Uterus (tissue), 4 donors: ENCODE data around the gene AHI1. TPM values are rescaled to one million over a fixed set of nuclear protein-coding genes. Genes with fewer than 3 reads are reported as not detected.

ENCODE experiments used
- DNase-seq, 2 donors: peaks; one replicate each; pipeline ENCODE4 v3.0.0-alpha.2; 2019 to 2020
- H3K27ac ChIP-seq, 2 donors: fragments of 200-600 bp; sonication (generic); 1 replicate in 1 of 2; 2 replicates in 1 of 2; pipeline ENCODE4 v1.5.1; 2016 to 2018
- H3K27me3 ChIP-seq, 2 donors: fragments of 200-600 bp; sonication (generic); one replicate each; pipeline ENCODE4 v1.5.1; 2018 to 2019; ENCODE audit warnings: control low read depth in 1 of 2
- H3K36me3 ChIP-seq, 2 donors: fragments of 200-600 bp; sonication (generic); one replicate each; pipeline ENCODE4 v1.5.1; 2019; ENCODE audit warnings: control low read depth in 1 of 2
- H3K4me1 ChIP-seq, 2 donors: fragments of 200-600 bp; sonication (generic); one replicate each; pipeline ENCODE4 v1.5.1; 2018 to 2019; ENCODE audit warnings: control low read depth in 1 of 2
- H3K4me3 ChIP-seq, 2 donors: fragments of 200-600 bp; sonication (generic); 1 replicate in 1 of 2; 2 replicates in 1 of 2; pipeline ENCODE4 v1.5.1; 2018 to 2019; ENCODE audit warnings: mild to moderate bottlenecking in 1 of 2
- H3K9me3 ChIP-seq, 2 donors: fragments of 200-600 bp; sonication (generic); one replicate each; pipeline ENCODE4 v1.5.1; 2019; ENCODE audit warnings: control low read depth in 1 of 2
- CTCF ChIP-seq, 4 experiments: fragments of 200-600 bp in 2 of 4; fragments of 450-650 bp in 2 of 4; sonication (generic) in 2 of 4; IDR thresholded peaks; one replicate each; pipeline ENCODE4 v1.5.1; 2016 to 2019; ENCODE audit warnings: antibody characterized with exemption in 4 of 4, mild to moderate bottlenecking in 2 of 4, moderate library complexity in 1 of 4
- POLR2A ChIP-seq, 2 donors: fragments of 450-650 bp; IDR thresholded peaks; one replicate each; pipeline ENCODE4 v1.6.1; 2016; ENCODE audit warnings: antibody characterized with exemption in 2 of 2, mild to moderate bottlenecking in 1 of 2, moderate library complexity in 1 of 2
- intact Hi-C: fragments of 100-400 bp; cut with DNase I; formaldehyde crosslinking; loops from one replicate; pipeline ENCODE4 v1.15.1; 2023; ENCODE audit warnings: low total_unique reads
- total RNA-seq, 4 donors: library from RNA; depleted of rRNA in 3 of 4; stranded (reverse); fragments of >200 nt in 3 of 4; gene quantifications; one replicate each; pipeline versions ENCODE4 v1.1.0 to v1.2.4, GENCODE V29; 2014 to 2023
- donor health status: DM: yes; HTN: yes; CAD: no.

Gene AHI1
- total RNA-seq, 4 donors from 2014 or later: 43.5 to 85.1 (median 47.3) TPM

DNA sequence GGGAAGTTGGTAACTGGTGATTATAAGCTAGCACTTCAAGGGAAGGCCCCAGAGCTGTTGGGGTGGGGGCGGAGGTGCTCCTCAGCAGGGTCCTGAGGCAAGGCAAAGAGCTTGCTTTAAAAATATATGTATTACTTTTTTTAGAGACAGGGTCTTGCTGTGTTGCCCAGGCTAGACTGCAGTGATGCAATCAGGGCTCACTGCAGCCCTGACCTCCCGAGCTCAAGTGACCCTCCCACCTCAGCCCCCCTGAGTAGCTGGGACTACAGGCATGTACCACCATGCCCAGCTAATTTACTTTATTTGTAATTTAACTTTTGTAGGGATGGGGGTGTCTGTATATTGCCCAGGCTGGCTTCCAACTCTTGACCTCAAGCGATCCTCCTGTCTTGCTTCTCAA, 229.3 kb downstream of the AHI1 start:
- H3K4me3 ChIP-seq: no peak overlapping the region
- no peaks in the 10 kb centered on the region for H3K27me3 ChIP-seq
- TF ChIP-seq POLR2A (IDR thresholded peaks at IDR 0.05) (no peak), CTCF (IDR thresholded peaks at IDR 0.05) (no peak)
- no peak overlapping the region for H3K27ac ChIP-seq
- no peak for DNase-seq
- intact Hi-C loops: no loop called here
- no peaks in the 10 kb centered on the region for H3K36me3 ChIP-seq
- H3K9me3 ChIP-seq: no peaks in the 10 kb centered on the region
- H3K4me1 ChIP-seq: no peaks in the 10 kb centered on the region

DNA sequence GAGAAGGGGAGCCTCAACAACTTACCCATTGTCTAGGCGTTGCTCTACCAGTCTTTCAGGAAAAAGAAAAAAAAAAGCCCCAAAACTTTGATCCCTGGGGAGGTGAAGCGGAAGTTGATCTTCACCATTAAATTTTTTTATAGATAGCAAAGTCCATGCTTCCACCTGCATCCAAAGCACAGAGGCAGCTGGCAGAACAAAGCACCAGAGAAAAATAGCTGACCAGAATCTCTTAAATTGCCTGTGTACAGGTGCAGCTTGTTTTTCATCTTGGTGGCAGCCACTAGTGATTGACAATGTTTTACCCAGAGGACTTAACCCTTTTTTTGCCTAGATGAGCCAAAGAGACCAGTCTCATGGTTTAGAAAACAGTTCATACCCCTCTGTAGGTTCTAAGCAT, 230.5 kb downstream of the AHI1 start:
- no peaks in the 10 kb centered on the region for H3K4me1 ChIP-seq
- H3K4me3 ChIP-seq: no peak overlapping the region
- DNase-seq: no peak
- no peaks in the 10 kb centered on the region for H3K36me3 ChIP-seq
- intact Hi-C loops: no loop called here
- TF ChIP-seq POLR2A (IDR thresholded peaks at IDR 0.05): no peak
- no peak for TF ChIP-seq CTCF (IDR thresholded peaks at IDR 0.05)
- H3K9me3 ChIP-seq: no peaks in the 10 kb centered on the region
- H3K27me3 ChIP-seq: no peaks in the 10 kb centered on the region
- no peak overlapping the region for H3K27ac ChIP-seq

DNA sequence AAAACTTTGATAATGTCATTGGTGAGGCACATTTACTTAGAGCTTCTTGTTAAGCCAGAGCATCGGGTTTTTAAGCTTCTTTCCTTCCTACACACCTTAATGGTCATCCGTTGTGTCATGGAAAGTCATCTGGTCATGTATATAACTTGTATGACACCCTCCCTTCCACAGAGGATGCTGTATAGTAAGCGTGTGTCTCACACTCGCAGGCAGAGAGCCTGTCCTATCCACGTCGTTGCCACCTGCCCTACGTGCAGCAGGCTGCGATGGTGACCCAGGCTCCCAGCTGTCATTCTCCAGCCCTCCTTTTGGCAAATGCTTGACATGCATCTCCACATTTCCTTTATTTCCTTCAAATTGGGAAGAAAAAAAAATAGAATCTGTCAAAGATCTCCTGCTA, 230.9 kb downstream of the AHI1 start:
- H3K4me1 ChIP-seq: no peaks in the 10 kb centered on the region
- no peak for TF ChIP-seq CTCF (IDR thresholded peaks at IDR 0.05)
- no peak for TF ChIP-seq POLR2A (IDR thresholded peaks at IDR 0.05)
- intact Hi-C loops: no loop called here

GRCh38 chr6:135265278-135265677, 232.3 kb downstream of the AHI1 start:
- Histone ChIP-seq H3K9me3 (no peaks in the 10 kb centered on the region), H3K4me1 (no peaks in the 10 kb centered on the region), H3K36me3 (no peaks in the 10 kb centered on the region), H3K27ac (no peak overlapping the region), H3K4me3 (no peak overlapping the region), H3K27me3 (no peaks in the 10 kb centered on the region)
- DNase-seq: no peak
- intact Hi-C loops: no loop called here
- TF ChIP-seq POLR2A (IDR thresholded peaks at IDR 0.05) (no peak), CTCF (IDR thresholded peaks at IDR 0.05) (no peak)

More for the DNA sequence above, 230.9 kb downstream of the AHI1 start:
- no peaks in the 10 kb centered on the region for H3K27me3 ChIP-seq
- no peak overlapping the region for H3K27ac ChIP-seq
- no peaks in the 10 kb centered on the region for H3K36me3 ChIP-seq
- H3K9me3 ChIP-seq: no peaks in the 10 kb centered on the region
- H3K4me3 ChIP-seq: no peak overlapping the region
- DNase-seq: no peak

GRCh38 chr6:135261872-135262725, 235.4 kb downstream of the AHI1 start:
- Histone ChIP-seq H3K27ac (no peak overlapping the region), H3K36me3 (no peaks in the 10 kb centered on the region), H3K4me3 (no peak overlapping the region), H3K4me1 (no peaks in the 10 kb centered on the region), H3K27me3 (no peaks in the 10 kb centered on the region), H3K9me3 (no peaks in the 10 kb centered on the region)
- intact Hi-C loops: no loop called here
- TF ChIP-seq CTCF (IDR thresholded peaks at IDR 0.05): no peak
- DNase-seq: no peak
